Measurements from ENCODE around the gene HS3ST4. TPM values are rescaled to one million over a fixed set of nuclear protein-coding genes. Genes with fewer than 3 reads are reported as not detected.

Gene HS3ST4
- total RNA-seq, 1 experiment from 2014 or later: not detected

- Histone ChIP-seq H3K9ac (ENCODE audit: low read length) (no peak overlapping the region), H3K4me1 (ENCODE audit: control insufficient read depth in 1 of 2, insufficient read depth in 2 of 2, low read length in 2 of 2) (no peaks in the 10 kb centered on the region), H3K27me3 (ENCODE audit: insufficient read depth, low read length) (no peaks in the 10 kb centered on the region), H3K4me3 (replicated peaks in 1 of 2; ENCODE audit: low read depth in 1 of 2, low read length in 2 of 2) (no peak overlapping the region), H3K27ac (ENCODE audit: low read depth, low read length) (no peak overlapping the region), H3K4me2 (ENCODE audit: low read length) (no peak overlapping the region), H4K20me1 (ENCODE audit: insufficient read depth) (no peaks in the 10 kb centered on the region), H3K36me3 (ENCODE audit: control insufficient read depth in 1 of 2, insufficient read depth in 2 of 2, low read length in 2 of 2) (no peaks in the 10 kb centered on the region), H3K9me3 (ENCODE audit: control insufficient read depth in 1 of 2, insufficient read depth in 1 of 2, low read depth in 1 of 2, low read length in 2 of 2) (no peaks in the 10 kb centered on the region; a peak in 1 of 4 replicates), H3K79me2 (ENCODE audit: insufficient read depth, low read length) (no peaks in the 10 kb centered on the region), H3K9me2 (ENCODE audit: insufficient read depth) (no peaks in the 10 kb centered on the region), H2AFZ (ENCODE audit: low read depth, low read length, poor library complexity, severe bottlenecking) (no peak overlapping the region)
- intact Hi-C loops (cut with micrococcal nuclease): no loop called here
- ATAC-seq: no peak
- no TSS peak for BruUV-seq (replicated peaks)
- POLR2A ChIA-PET: no interaction called here
- TF ChIP-seq YY1 (IDR thresholded peaks at IDR 0.05; ENCODE audit: extremely low read depth, insufficient replicate concordance, low read depth, low read length) (no peak), TCF7L2 (IDR thresholded peaks at IDR 0.05; ENCODE audit: borderline replicate concordance, extremely low read depth, insufficient read depth, insufficient read length) (no peak)
- RAD21 ChIA-PET (ENCODE audit: low non-redundant PET in 1 of 2, low total read pairs in 2 of 2, uncharacterized antibody in 2 of 2, unreplicated experiment in 2 of 2): no interaction called here
- DNase-seq (ENCODE audit: low read depth, low spot score): no peak
- CTCF ChIA-PET: no interaction called here
Observed at GRCh38 chr16:25875956-25876598, 184.3 kb downstream of the HS3ST4 start.

GRCh38 chr16:25877103-25877502, 185.3 kb downstream of the HS3ST4 start:
- no peak overlapping the region for H3K4me2 ChIP-seq (ENCODE audit: low read length)
- DNase-seq (ENCODE audit: low read depth, low spot score) (no peak), ATAC-seq (no peak)
- CTCF ChIA-PET: no interaction called here
- H3K79me2 ChIP-seq (ENCODE audit: insufficient read depth, low read length): no peaks in the 10 kb centered on the region
- H4K20me1 ChIP-seq (ENCODE audit: insufficient read depth): no peaks in the 10 kb centered on the region
- TF ChIP-seq POLR2A (IDR thresholded peaks at IDR 0.05; ENCODE audit: borderline replicate concordance, extremely low read depth, insufficient read depth, insufficient read length): no peak
- TF ChIP-seq EZH2phosphoT487 (IDR thresholded peaks at IDR 0.05; ENCODE audit: borderline replicate concordance): no peak
- no peak for TF ChIP-seq SRF (IDR thresholded peaks at IDR 0.05; ENCODE audit: low read depth)
- no peak for TF ChIP-seq SIN3A (IDR thresholded peaks at IDR 0.05; ENCODE audit: low read depth)
- no peak for TF ChIP-seq REST (IDR thresholded peaks at IDR 0.05; ENCODE audit: low read depth)
- TF ChIP-seq YY1 (IDR thresholded peaks at IDR 0.05; ENCODE audit: extremely low read depth, insufficient replicate concordance, low read depth, low read length): no peak
- no peak for TF ChIP-seq CTCF (IDR thresholded peaks at IDR 0.05 in 2 of 3, conservative IDR thresholded peaks at IDR 0.05 in 1 of 3; ENCODE audit: borderline replicate concordance in 1 of 3, insufficient read depth in 1 of 3, low read depth in 2 of 3, low read length in 2 of 3)
- no peak for TF ChIP-seq ZNF274 (IDR thresholded peaks at IDR 0.05; ENCODE audit: low read depth, low read length)
- no peak for TF ChIP-seq TCF7L2 (IDR thresholded peaks at IDR 0.05; ENCODE audit: borderline replicate concordance, extremely low read depth, insufficient read depth, insufficient read length)
- no peak for TF ChIP-seq ELF1 (IDR thresholded peaks at IDR 0.05; ENCODE audit: borderline replicate concordance, low read depth)
- TF ChIP-seq POLR2AphosphoS5 (IDR thresholded peaks at IDR 0.05; ENCODE audit: low read depth, low read length): no peak
- intact Hi-C loops (cut with micrococcal nuclease): no loop called here
- no peaks in the 10 kb centered on the region for H3K9me2 ChIP-seq (ENCODE audit: insufficient read depth)
- no peaks in the 10 kb centered on the region for H3K4me1 ChIP-seq (ENCODE audit: control insufficient read depth in 1 of 2, insufficient read depth in 2 of 2, low read length in 2 of 2)
- H3K9me3 ChIP-seq (ENCODE audit: control insufficient read depth in 1 of 2, insufficient read depth in 1 of 2, low read depth in 1 of 2, low read length in 2 of 2): no peaks in the 10 kb centered on the region; a peak in 1 of 4 replicates
- H2AFZ ChIP-seq (ENCODE audit: low read depth, low read length, poor library complexity, severe bottlenecking): no peak overlapping the region
- no TSS peak for BruUV-seq (replicated peaks)
- no peak overlapping the region for H3K27ac ChIP-seq (ENCODE audit: low read depth, low read length)
- H3K9ac ChIP-seq (ENCODE audit: low read length): no peak overlapping the region
- H3K27me3 ChIP-seq (ENCODE audit: insufficient read depth, low read length): no peaks in the 10 kb centered on the region
- no peak overlapping the region for H3K4me3 ChIP-seq (replicated peaks in 1 of 2; ENCODE audit: low read depth in 1 of 2, low read length in 2 of 2)
- H3K36me3 ChIP-seq (ENCODE audit: control insufficient read depth in 1 of 2, insufficient read depth in 2 of 2, low read length in 2 of 2): no peaks in the 10 kb centered on the region
- POLR2A ChIA-PET: no interaction called here
- RAD21 ChIA-PET (ENCODE audit: low non-redundant PET in 1 of 2, low total read pairs in 2 of 2, uncharacterized antibody in 2 of 2, unreplicated experiment in 2 of 2): no interaction called here

Measured in HCT116 (cell line).